OCI-LY7 (cell line): ENCODE data around the gene ITM2C. TPM values are rescaled to one million over a fixed set of nuclear protein-coding genes. Genes with fewer than 3 reads are reported as not detected.

ENCODE experiments used
- BruUV-seq: library from RNA; stranded (reverse); fragments of 400-500 nt; replicated peaks from 2 replicates; lab custom pipeline; 2021; lab: Mats Ljungman, UMichigan
- CTCF ChIA-PET: fragments of 300-600 bp; sonication (Branson Sonifier 250); formaldehyde crosslinking; loops from one replicate; lab custom pipeline; 2022; ENCODE audit warnings: antibody characterized with exemption; ENCODE audit not compliant: unreplicated experiment; lab: Charles Lee
- POLR2A ChIA-PET: fragments of 300-600 bp; sonication (Branson Sonifier 250); formaldehyde crosslinking; loops from one replicate; lab custom pipeline; 2022; ENCODE audit warnings: antibody characterized with exemption; lab: Charles Lee
- DNase-seq: peaks from one replicate; pipeline ENCODE4 v3.0.0-alpha.2; 2015; ENCODE audit warnings: low spot score
- H2AFZ ChIP-seq: fragments of 200-600 bp; sonication (generic), shearing (Covaris generic); 2 replicates; pipeline ENCODE4 v1.6.1; 2014; ENCODE audit warnings: mild to moderate bottlenecking, antibody characterized with exemption, low read length, moderate library complexity
- H3K27ac ChIP-seq: fragments of 200-600 bp; sonication (generic); 2 replicates; pipeline ENCODE4 v1.5.1; 2014; ENCODE audit warnings: mixed run types, low read depth, mild to moderate bottlenecking, moderate library complexity, low read length, inconsistent platforms; ENCODE audit not compliant: poor library complexity, severe bottlenecking
- H3K36me3 ChIP-seq: fragments of 200-600 bp; sonication (generic); 2 replicates; pipeline ENCODE4 v1.6.1; 2014; ENCODE audit warnings: mild to moderate bottlenecking, antibody characterized with exemption, low read length, moderate library complexity, mixed read lengths; ENCODE audit not compliant: insufficient read depth
- H3K4me1 ChIP-seq: fragments of 200-600 bp; sonication (generic); 2 replicates; pipeline ENCODE4 v1.5.1; 2014; ENCODE audit warnings: mild to moderate bottlenecking, low read length; ENCODE audit not compliant: insufficient read depth, poor library complexity, severe bottlenecking
- H3K4me2 ChIP-seq: fragments of 200-600 bp; sonication (generic); 2 replicates; pipeline ENCODE4 v1.6.1; 2014; ENCODE audit warnings: mild to moderate bottlenecking, low read length
- H3K4me3 ChIP-seq: fragments of 200-600 bp; sonication (generic); 2 replicates; pipeline ENCODE4 v1.5.1; 2014; ENCODE audit warnings: mild to moderate bottlenecking, low read depth, low read length; ENCODE audit not compliant: poor library complexity, severe bottlenecking
- H3K79me2 ChIP-seq: fragments of 200-600 bp; sonication (generic); 2 replicates; pipeline ENCODE4 v1.6.1; 2016; ENCODE audit warnings: low read depth, mild to moderate bottlenecking, low read length, moderate library complexity, mixed read lengths; ENCODE audit not compliant: insufficient read depth
- H3K9me2 ChIP-seq: fragments of 200-600 bp; sonication (generic); 2 replicates; pipeline ENCODE4 v1.6.1; 2016; ENCODE audit warnings: mild to moderate bottlenecking, low read length, mixed read lengths; ENCODE audit not compliant: insufficient read depth
- H3K9me3 ChIP-seq: fragments of 200-600 bp; sonication (generic); 2 replicates; pipeline ENCODE4 v1.6.1; 2014; ENCODE audit warnings: mild to moderate bottlenecking, mixed run types, low read length, mixed read lengths
- H4K20me1 ChIP-seq: fragments of 200-600 bp; sonication (generic); 2 replicates; pipeline ENCODE4 v1.6.1; 2014; ENCODE audit warnings: mild to moderate bottlenecking, antibody characterized with exemption, low read length, moderate library complexity, mixed read lengths; ENCODE audit not compliant: insufficient read depth
- EZH2phosphoT487 ChIP-seq: fragments of 200-600 bp; sonication (generic); IDR thresholded peaks from 2 replicates; pipeline ENCODE4 v1.6.1; 2018; ENCODE audit warnings: low read depth, borderline replicate concordance, mild to moderate bottlenecking, mixed run types, antibody characterized with exemption, low read length, moderate library complexity, mixed read lengths
- intact Hi-C: fragments of 100-400 bp; cut with micrococcal nuclease; formaldehyde crosslinking; loops from one replicate; pipeline ENCODE4 v1.10.0; 2022; ENCODE audit not compliant: unreplicated experiment
- total RNA-seq, 2 experiments: library from RNA; depleted of rRNA in 1 of 2; stranded (reverse); fragments of >200 nt in 1 of 2; shearing (Covaris generic) in 1 of 2; gene quantifications; 2 replicates each; pipeline ENCODE4 v1.2.3, GENCODE V29; 2014 to 2022
- TF ChIP-seq, protein P1 (sequence below): fragments of 200-600 bp; sonication (generic); conservative IDR thresholded peaks from 2 replicates; pipeline ENCODE4 v1.5.1; 2014; ENCODE audit warnings: mild to moderate bottlenecking, antibody characterized with exemption, low read length, moderate library complexity, mixed read lengths

Gene ITM2C
- total RNA-seq, 2 experiments from 2014 or later, result not detected

DNA sequence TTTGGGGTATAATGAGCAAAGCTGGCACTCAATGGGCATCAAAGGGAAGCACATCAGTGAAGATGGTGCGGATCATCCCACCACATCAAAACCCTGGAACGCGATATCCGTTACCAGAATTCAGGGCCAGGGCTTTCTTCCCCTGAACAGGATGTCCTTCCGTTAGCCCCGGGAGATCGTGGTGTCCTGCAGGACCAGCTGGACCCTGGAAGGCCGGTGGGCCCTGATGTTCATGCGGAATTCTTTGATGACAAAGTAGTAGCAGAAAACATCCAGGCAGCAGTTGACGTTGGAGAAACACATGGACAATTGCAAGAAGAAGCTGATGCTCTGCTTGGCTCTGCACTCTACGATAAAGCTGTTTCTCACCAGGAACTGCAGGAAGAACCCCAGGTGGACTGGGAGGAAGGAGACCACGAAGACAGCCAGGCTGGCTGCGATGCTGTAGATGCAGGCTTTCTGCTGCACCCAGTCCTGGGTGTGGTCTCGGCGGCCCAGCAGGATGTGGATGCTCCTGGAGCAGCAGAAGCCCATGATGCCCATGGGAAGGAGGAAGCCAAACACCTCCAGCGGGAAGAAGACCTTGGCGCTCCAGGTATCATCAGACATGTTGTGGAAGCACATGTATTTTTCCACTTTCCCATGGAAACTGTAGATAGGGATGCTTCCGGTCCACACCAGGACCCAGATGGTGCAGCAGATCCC is 45.3 kb downstream of the ITM2C start:
- ChIA-PET POLR2A (no interaction called here), CTCF (no interaction called here)
- no peaks in the 10 kb centered on the region for H3K79me2 ChIP-seq
- intact Hi-C loops, result no loop called here
- no peak overlapping the region for H3K27ac ChIP-seq
- TF ChIP-seq, protein P1, sequence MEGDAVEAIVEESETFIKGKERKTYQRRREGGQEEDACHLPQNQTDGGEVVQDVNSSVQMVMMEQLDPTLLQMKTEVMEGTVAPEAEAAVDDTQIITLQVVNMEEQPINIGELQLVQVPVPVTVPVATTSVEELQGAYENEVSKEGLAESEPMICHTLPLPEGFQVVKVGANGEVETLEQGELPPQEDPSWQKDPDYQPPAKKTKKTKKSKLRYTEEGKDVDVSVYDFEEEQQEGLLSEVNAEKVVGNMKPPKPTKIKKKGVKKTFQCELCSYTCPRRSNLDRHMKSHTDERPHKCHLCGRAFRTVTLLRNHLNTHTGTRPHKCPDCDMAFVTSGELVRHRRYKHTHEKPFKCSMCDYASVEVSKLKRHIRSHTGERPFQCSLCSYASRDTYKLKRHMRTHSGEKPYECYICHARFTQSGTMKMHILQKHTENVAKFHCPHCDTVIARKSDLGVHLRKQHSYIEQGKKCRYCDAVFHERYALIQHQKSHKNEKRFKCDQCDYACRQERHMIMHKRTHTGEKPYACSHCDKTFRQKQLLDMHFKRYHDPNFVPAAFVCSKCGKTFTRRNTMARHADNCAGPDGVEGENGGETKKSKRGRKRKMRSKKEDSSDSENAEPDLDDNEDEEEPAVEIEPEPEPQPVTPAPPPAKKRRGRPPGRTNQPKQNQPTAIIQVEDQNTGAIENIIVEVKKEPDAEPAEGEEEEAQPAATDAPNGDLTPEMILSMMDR, result no peak
- TF ChIP-seq EZH2phosphoT487, result no peak
- no peaks in the 10 kb centered on the region for H3K4me1 ChIP-seq
- DNase-seq, result no peak
- H3K9me3 ChIP-seq, result no peaks in the 10 kb centered on the region
- no peak overlapping the region for H3K4me2 ChIP-seq
- no peaks in the 10 kb centered on the region for H3K36me3 ChIP-seq
- no peak overlapping the region for H3K4me3 ChIP-seq
- H2AFZ ChIP-seq, result no peak overlapping the region
- H3K9me2 ChIP-seq, result no peaks in the 10 kb centered on the region
- H4K20me1 ChIP-seq, result no peaks in the 10 kb centered on the region
- BruUV-seq, result no TSS peak

DNA sequence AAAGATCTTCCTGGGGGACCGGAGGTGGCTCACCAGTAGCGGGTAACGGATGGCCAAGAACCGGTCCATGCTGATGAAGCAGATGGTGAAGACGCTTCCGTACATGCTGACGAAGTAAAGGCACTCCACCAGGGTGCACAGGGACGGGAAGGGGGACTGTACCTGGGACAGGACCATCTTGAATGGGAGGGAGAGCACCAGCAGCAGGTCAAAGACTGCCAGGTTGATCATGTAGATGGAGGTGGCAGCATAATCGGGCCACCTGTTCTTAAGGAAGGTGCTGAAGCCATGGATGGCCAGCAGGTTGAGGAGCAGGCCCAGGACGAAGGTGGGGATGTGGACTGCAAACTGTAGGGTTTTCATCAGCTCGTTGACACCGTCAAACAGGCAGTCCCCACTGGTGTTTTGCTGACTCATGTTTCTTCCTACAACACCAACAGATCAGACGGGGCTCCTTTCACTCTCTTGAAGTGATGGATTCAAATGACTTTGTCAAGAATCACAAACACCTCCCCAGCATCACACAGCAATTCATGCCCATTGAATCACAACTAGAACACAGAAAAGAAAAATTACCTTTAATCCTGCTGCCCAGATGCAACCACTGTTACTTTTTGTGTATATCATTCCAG is 45.9 kb downstream of the ITM2C start:
- Histone ChIP-seq H3K36me3 (no peaks in the 10 kb centered on the region), H4K20me1 (no peaks in the 10 kb centered on the region), H3K27ac (no peak overlapping the region), H3K9me3 (no peaks in the 10 kb centered on the region), H3K4me3 (no peak overlapping the region), H3K4me1 (no peaks in the 10 kb centered on the region), H3K4me2 (no peak overlapping the region), H3K9me2 (no peaks in the 10 kb centered on the region), H2AFZ (no peak overlapping the region), H3K79me2 (no peaks in the 10 kb centered on the region)
- no peak for DNase-seq
- no TSS peak for BruUV-seq
- intact Hi-C loops, result no loop called here
- ChIA-PET POLR2A (no interaction called here), CTCF (no interaction called here)
- no peak for TF ChIP-seq EZH2phosphoT487
- TF ChIP-seq, protein P1, result no peak

DNA sequence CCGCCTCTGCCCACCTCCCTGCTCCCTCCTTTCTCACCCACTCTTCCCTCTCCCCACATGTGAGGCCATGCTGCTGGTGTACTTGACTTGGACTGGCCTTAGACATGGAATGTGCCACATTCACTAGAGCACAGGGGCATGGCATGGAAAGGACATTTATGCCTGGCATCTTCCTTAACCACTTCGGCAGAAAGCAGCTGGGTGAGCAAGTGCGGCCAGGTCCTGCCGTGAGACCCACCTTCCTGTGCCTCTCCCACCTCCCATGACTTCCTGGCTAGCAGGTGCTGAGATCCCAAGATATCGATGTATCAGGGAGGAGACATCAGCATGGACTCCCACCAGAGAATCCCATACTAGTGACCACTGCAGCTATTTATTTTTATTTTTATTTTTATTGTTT is 47.3 kb downstream of the ITM2C start:
- no peaks in the 10 kb centered on the region for H4K20me1 ChIP-seq
- no peak overlapping the region for H3K4me2 ChIP-seq
- H3K36me3 ChIP-seq, result no peaks in the 10 kb centered on the region
- no peak overlapping the region for H2AFZ ChIP-seq
- DNase-seq, result no peak
- POLR2A ChIA-PET, result interaction anchor here (0.6 kb wide), 1 partner anchor 1452 kb away, joined by 6 read pairs; no protein-coding TSS in a partner anchor
- TF ChIP-seq, protein P1, result no peak
- TF ChIP-seq EZH2phosphoT487, result no peak
- H3K4me3 ChIP-seq, result no peak overlapping the region
- CTCF ChIA-PET, result no interaction called here
- no peaks in the 10 kb centered on the region for H3K9me3 ChIP-seq
- H3K79me2 ChIP-seq, result no peaks in the 10 kb centered on the region
- no peaks in the 10 kb centered on the region for H3K9me2 ChIP-seq
- no peak overlapping the region for H3K27ac ChIP-seq
- intact Hi-C loops, result no loop called here
- no TSS peak for BruUV-seq
- H3K4me1 ChIP-seq, result no peaks in the 10 kb centered on the region
